Esophagus muscularis mucosa (tissue), 4 donors: ENCODE results near the gene HIBCH. TPM values are rescaled to one million over a fixed set of nuclear protein-coding genes. Genes with fewer than 3 reads are reported as not detected.

Experiments used
- DNase-seq: peaks from one replicate; pipeline ENCODE4 v3.0.0-alpha.2; 2017; ENCODE audit errors: extremely low spot score
- H3K27ac ChIP-seq, 4 donors: fragments of 200-600 bp; sonication (generic); replicated peaks in 1 of 4; 1 replicate in 3 of 4; 2 replicates in 1 of 4; pipeline ENCODE4 v1.5.1; 2016 to 2019; ENCODE audit warnings: mild to moderate bottlenecking in 1 of 4
- H3K27me3 ChIP-seq, 4 donors: fragments of 200-600 bp; sonication (generic); one replicate each; pipeline versions ENCODE4 v1.5.1 to v1.6.0; 2016 to 2019
- H3K36me3 ChIP-seq, 4 donors: fragments of 200-600 bp; sonication (generic); one replicate each; pipeline ENCODE4 v1.5.1; 2016 to 2019
- H3K4me1 ChIP-seq, 4 donors: fragments of 200-600 bp; sonication (generic); one replicate each; pipeline ENCODE4 v1.5.1; 2016 to 2019
- H3K4me3 ChIP-seq, 4 donors: fragments of 200-600 bp; sonication (generic); 1 replicate in 2 of 4; 2 replicates in 2 of 4; pipeline ENCODE4 v1.5.1; 2016 to 2019; ENCODE audit warnings: mild to moderate bottlenecking in 4 of 4, moderate library complexity in 1 of 4
- H3K9me3 ChIP-seq, 4 donors: fragments of 200-600 bp; sonication (generic); 1 replicate in 3 of 4; 2 replicates in 1 of 4; pipeline ENCODE4 v1.5.1; 2016 to 2019
- EP300 ChIP-seq: sonication (generic); formaldehyde crosslinking; IDR thresholded peaks from one replicate; pipeline ENCODE4 v1.6.1; 2017; ENCODE audit warnings: antibody characterized with exemption
- POLR2A ChIP-seq: fragments of 450-650 bp; IDR thresholded peaks from one replicate; pipeline ENCODE4 v1.6.1; 2017; ENCODE audit warnings: antibody characterized with exemption, moderate library complexity, mild to moderate bottlenecking, low read depth
- POLR2AphosphoS5 ChIP-seq, 2 donors: sonication (generic); formaldehyde crosslinking; IDR thresholded peaks; one replicate each; pipeline ENCODE4 v1.6.1; 2017; ENCODE audit warnings: antibody characterized with exemption in 2 of 2
- whole genome bisulfite sequencing: methylation state at CpG from one replicate; pipeline ENCODE4 v1.1.5; 2018; 5-methylcytosine and 5-hydroxymethylcytosine counted together
- intact Hi-C: fragments of 100-400 bp; cut with DNase I; formaldehyde crosslinking; loops from one replicate; pipeline ENCODE4 v1.15.1; 2023
- total RNA-seq, 4 donors: library from RNA; depleted of rRNA; stranded (reverse); fragments of >200 nt; gene quantifications; one replicate each; pipeline versions ENCODE4 v1.1.0 to v1.2.1, GENCODE V29; 2016
- TF ChIP-seq, protein P1 (sequence below), 3 experiments: fragments of 200-600 bp in 2 of 3; fragments of 450-650 bp in 1 of 3; sonication (generic) in 2 of 3; IDR thresholded peaks; one replicate each; pipeline ENCODE4 v1.5.1; 2017 to 2019; ENCODE audit warnings: antibody characterized with exemption in 3 of 3, mild to moderate bottlenecking in 2 of 3, moderate library complexity in 1 of 3

Gene HIBCH
- total RNA-seq, 4 donors from 2014 or later, result 12.3 to 20.2 (median 15.5) TPM

DNA sequence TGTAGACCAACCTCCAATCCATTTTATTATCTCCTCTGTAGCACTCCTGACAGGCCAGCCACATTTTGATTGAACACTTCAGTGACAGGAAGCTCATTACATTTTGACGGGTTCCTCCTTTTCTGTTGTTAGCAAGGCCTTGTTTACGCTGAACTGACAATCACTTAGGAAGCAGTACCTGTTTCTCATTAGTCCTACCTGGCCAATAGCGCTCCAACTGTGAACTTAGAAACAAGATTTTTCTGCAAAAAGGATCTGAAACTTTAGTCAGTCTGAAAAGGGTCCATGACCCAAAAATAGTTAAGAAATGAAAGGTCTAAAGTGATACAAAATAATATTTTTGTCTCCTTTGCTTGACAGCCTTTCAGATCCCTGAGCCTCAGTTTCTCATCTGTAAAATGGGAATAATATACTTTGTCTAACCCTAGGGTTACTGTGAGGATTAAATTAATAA, 137.5 kb downstream of the HIBCH start:
- peak overlapping the region; percentile 87 to 91 (median 88) for H3K27ac ChIP-seq
- 67% methylated on average over 3 of the region's 3 CpGs for WGBS
- H3K4me3 ChIP-seq, result peak overlapping the region; percentile 65 to 79 (median 76)

DNA sequence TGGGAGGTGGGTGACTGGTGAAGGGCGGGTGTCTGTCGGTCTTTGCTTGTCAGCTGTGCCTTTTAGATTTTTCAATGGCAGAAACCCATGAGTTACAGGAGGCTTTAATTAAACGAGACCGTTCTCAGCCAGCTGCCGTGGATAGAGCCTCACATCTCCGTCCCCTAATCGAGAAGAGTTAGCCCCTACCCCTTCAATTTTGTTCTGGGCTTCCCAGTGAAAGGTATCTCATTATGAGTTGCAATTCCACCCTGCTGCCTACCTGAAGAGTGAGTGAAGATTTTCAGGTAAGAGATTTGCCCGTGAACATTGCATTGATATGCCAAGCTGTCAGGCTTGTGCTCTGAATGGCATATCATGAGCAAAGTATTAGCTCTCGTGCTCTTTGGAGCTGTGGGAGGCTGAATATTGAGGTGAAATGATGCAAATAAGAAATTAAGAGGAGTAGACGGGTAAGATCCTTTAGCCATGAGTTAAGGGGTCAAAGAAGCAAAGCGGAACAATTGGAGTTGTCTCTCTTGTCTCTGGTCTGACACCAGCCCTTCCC, 138.4 kb downstream of the HIBCH start:
- Histone ChIP-seq H3K4me3 (peak overlapping the region; percentile 65 to 79 (median 76)), H3K27me3 (no peaks in the 10 kb centered on the region), H3K27ac (peak overlapping the region; percentile 87 to 91 (median 88)), H3K9me3 (no peaks in the 10 kb centered on the region), H3K4me1 (peaks cover 2 to 42% (median 34%) of the 10 kb centered on the region in 4 donors), H3K36me3 (no peaks in the 10 kb centered on the region)
- no peak for DNase-seq
- 18% methylated on average over 11 of the region's 11 CpGs for WGBS
- intact Hi-C loops, result no loop called here
- no peak for TF ChIP-seq POLR2AphosphoS5 (IDR thresholded peaks at IDR 0.05)
- TF ChIP-seq, protein P1, sequence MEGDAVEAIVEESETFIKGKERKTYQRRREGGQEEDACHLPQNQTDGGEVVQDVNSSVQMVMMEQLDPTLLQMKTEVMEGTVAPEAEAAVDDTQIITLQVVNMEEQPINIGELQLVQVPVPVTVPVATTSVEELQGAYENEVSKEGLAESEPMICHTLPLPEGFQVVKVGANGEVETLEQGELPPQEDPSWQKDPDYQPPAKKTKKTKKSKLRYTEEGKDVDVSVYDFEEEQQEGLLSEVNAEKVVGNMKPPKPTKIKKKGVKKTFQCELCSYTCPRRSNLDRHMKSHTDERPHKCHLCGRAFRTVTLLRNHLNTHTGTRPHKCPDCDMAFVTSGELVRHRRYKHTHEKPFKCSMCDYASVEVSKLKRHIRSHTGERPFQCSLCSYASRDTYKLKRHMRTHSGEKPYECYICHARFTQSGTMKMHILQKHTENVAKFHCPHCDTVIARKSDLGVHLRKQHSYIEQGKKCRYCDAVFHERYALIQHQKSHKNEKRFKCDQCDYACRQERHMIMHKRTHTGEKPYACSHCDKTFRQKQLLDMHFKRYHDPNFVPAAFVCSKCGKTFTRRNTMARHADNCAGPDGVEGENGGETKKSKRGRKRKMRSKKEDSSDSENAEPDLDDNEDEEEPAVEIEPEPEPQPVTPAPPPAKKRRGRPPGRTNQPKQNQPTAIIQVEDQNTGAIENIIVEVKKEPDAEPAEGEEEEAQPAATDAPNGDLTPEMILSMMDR (IDR thresholded peaks at IDR 0.05), result no peak
- no peak for TF ChIP-seq EP300
- TF ChIP-seq POLR2A, result no peak

More for the DNA sequence above, 137.5 kb downstream of the HIBCH start:
- DNase-seq, result no peak
- peaks cover 2 to 42% (median 34%) of the 10 kb centered on the region in 4 donors for H3K4me1 ChIP-seq
- H3K27me3 ChIP-seq, result no peaks in the 10 kb centered on the region
- intact Hi-C loops, result no loop called here
- H3K9me3 ChIP-seq, result no peaks in the 10 kb centered on the region
- no peaks in the 10 kb centered on the region for H3K36me3 ChIP-seq
- no peak for TF ChIP-seq POLR2A
- TF ChIP-seq POLR2AphosphoS5 (IDR thresholded peaks at IDR 0.05), result no peak

DNA sequence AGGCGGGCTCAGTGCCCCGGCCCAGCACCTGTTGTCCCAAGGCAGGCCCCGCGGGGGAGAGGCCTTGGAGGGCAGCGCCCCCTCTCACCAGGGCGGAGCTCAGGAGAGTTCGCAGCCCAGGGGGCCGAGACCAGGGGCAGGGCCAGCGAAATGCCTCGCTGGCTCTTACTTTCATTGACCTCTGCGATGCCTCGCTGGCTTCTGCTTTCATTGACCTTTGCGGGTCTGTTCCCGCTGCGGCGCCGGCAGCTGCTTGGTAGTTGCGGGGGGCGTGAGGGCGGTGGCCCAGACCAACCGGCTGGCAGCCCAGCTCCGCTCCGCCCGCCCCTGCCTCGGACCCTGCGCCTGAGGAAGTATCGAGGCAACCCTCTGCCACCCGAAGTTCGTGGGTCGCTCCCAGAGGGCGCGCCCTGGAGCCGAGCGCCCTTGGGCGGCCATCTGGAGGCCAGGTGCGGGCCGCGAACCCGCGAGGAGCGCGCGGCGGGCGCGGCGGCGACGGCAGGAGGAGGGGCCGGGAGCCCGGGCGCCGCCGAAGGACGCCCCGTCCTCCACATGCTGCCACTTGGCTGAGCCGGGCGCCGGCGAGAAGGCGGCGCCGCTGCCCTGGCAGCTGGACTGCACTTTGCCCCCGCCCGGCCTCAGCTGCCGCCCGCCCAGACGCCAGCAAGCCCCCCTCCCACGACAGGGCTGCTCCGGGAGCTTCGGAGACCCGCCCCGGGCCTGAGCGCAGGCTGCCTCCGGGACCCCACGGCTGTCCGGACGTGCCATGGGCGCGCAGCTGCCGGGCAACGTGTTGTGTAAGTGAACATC, 139.1 kb downstream of the HIBCH start:
- intact Hi-C loops, result no loop called here
- peaks cover 2 to 42% (median 34%) of the 10 kb centered on the region in 4 donors for H3K4me1 ChIP-seq
- DNase-seq, result no peak
- TF ChIP-seq, protein P1 (IDR thresholded peaks at IDR 0.05), result peak; percentile 37 to 54 (median 46)
- TF ChIP-seq POLR2A, result no peak
- no peaks in the 10 kb centered on the region for H3K9me3 ChIP-seq
- peak overlapping the region; percentile 87 to 91 (median 88) for H3K27ac ChIP-seq
- no peaks in the 10 kb centered on the region for H3K36me3 ChIP-seq
- WGBS, result under 1% methylated on average over 14 of the region's 82 CpGs
- peak overlapping the region; percentile 65 to 79 (median 76) for H3K4me3 ChIP-seq
- H3K27me3 ChIP-seq, result no peaks in the 10 kb centered on the region

DNA sequence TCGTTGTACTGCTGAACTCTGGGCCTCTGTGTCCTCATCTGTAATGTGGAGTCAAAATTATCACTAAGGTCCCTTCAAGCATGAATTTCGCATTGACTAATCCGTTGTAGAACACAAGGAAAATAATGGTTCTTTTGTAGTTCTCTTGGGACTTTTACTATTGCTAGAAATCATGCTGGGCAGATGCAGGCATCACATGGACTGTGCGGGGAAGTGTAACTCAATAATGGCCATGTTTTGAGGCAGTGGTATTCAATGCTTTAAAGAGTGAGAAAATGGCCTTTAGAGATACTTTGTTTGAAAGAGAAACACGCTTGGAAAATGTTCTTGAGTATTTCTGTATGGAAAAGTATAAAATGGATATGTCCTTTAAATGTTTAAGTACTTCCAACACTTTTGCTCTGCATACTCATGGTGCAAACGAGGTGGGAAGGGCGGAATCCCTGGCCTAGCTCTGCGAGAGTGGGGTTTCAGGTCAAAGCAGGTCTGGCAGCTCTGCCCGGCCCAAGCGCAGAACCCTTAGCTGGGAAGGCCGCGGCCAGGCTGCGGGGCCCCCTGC, 139.8 kb downstream of the HIBCH start:
- Histone ChIP-seq H3K27me3 (no peaks in the 10 kb centered on the region), H3K9me3 (no peaks in the 10 kb centered on the region), H3K27ac (peak overlapping the region; percentile 87 to 91 (median 88)), H3K4me3 (peak overlapping the region; percentile 65 to 79 (median 76)), H3K4me1 (peaks cover 2 to 42% (median 34%) of the 10 kb centered on the region in 4 donors), H3K36me3 (no peaks in the 10 kb centered on the region)
- DNase-seq, result no peak
- peak in 1 of 2 donors; percentile 4 for TF ChIP-seq POLR2AphosphoS5 (IDR thresholded peaks at IDR 0.05)
- no peak for TF ChIP-seq POLR2A
- 49% methylated on average over 9 of the region's 13 CpGs for WGBS
- intact Hi-C loops, result no loop called here

DNA sequence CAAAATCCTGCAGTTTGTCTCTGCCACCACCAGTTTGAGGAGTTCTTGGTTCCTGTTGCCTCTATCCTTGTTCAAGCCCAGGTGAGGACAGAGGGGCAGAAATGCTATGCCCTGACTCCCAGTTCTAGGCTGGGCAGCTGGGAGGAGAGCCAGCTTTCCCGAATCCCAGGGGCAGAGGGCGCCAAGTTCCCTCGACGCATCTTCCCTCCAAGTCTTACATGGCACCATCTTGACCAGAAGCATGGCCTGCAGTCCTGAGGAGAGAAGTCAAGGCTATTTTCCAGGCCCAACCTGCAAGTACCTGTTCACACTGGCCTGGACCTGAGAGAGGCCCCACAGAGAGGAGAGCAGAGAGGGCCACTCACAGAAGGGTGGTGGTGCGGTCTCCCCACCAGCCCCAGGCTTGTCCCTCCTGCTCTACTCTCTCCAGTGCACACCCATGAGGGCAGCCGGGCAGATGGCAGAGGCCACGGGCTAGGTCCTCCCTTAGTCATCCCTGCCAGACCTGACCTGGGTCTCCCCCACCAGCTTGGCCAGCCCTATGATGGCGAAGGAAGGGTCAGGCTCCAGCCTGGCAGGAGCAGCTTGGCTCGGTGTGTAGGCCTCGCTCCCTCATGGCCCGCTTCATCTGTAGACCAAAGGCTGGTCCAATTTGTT, 141.4 kb downstream of the HIBCH start:
- no peaks in the 10 kb centered on the region for H3K36me3 ChIP-seq
- 96% methylated on average over 8 of the region's 11 CpGs for WGBS
- TF ChIP-seq POLR2A (no peak), EP300 (no peak), POLR2AphosphoS5 (IDR thresholded peaks at IDR 0.05) (no peak)
- TF ChIP-seq, protein P1 (IDR thresholded peaks at IDR 0.05), result no peak
- intact Hi-C loops, result no loop called here
- peaks cover 2 to 41% (median 34%) of the 10 kb centered on the region in 4 donors for H3K4me1 ChIP-seq
- DNase-seq, result no peak
- H3K4me3 ChIP-seq, result no peak overlapping the region
- no peaks in the 10 kb centered on the region for H3K9me3 ChIP-seq
- no peaks in the 10 kb centered on the region for H3K27me3 ChIP-seq
- no peak overlapping the region for H3K27ac ChIP-seq
